TTC549 (cell line): ENCODE data around the gene DOK6.
"Not testable (repeated sequence)": the region's sequence is repeated elsewhere in the genome, so short reads cannot be mapped to it uniquely, and the experiment has no call there.

Experiments
- FAIRE-seq: peaks from 2 replicates; lab custom pipeline; 2012; peaks lifted over from hg19 to GRCh38; lab: Jason Lieb, UNC

DOK6 gene

DNA sequence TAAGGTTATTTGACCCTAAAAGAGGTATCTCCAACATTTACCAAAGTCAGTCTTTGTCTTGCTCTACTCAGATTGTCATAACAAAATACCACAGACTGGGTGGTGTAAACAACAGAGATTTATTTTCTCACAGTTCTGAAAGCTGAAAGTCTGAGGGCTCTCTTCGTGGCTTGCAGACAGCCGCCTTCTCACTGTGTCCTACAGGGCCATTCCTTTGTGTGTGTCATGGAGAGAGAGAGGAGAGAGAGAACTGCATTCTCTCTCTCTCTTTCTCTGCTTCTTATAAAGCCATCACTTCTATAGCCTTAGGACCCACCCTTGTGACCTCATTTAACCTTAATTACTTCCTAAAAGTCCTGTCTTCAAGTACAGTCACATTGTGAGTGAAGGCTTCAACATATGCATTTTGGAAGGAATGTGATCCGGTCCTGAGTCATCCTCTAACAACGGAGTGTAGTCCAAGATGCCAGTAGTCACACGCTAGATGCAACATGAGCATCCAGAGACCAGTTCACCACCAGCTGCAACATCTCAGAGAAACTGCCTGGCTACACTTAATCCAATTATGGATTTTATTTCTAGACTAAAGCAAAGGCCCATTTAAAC is 416.8 kb downstream of the DOK6 start:
- no peak for FAIRE-seq

DNA sequence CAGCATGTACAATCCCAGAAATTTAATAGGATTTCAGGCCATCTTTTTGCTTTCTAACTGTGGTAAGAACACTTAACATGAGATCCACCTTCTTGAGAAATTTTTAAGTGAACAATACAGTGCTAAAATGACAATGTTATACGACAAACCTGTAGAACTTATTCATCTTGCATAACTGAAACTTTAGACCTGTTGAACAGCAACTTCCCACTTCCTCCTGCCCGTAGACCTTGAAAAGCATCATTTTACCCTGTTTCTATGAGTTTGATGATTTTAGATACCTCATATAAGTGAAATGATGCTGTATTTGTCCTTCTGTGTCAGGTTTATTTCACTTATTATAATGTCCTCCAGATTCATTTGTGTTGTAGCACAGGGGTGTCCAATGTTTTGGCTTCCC is 418.8 kb downstream of the DOK6 start:
- no peak for FAIRE-seq

DNA sequence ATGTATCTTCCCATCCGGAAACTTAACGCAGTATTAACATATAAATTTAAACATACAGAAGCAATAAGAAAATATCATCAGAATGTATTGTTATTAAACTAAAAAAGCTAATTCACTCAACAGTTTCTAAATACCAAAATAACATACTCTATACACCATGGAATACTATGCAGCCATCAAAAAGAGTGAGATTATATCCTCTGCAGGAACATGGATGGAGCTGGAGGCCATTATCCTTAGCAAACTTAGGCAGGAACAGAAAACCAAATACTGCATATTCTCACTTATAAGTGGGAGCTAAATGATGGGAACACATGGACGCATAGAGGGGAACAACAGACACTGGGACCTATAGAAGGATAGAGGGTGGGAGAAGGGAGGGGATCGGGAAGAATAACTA is 419.9 kb downstream of the DOK6 start:
- no peak for FAIRE-seq

DNA sequence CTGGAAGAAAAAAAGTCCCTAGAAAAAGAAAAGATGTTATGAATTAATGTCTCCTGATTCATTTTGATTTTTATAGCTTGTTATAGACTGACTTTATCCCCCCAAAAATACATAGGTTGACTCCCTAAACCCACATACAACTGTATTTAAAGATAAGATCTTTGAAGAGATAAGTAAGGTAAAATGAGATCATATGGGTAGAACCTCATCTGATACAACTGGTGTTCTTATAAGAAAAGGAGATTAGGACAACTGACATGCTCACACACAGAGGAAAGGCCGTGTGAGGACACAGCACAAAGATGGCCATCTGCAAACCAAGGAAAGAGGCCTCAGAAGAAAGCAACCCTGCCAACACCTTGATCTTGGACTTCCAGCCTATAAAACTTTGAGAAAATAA is 429.5 kb downstream of the DOK6 start:
- FAIRE-seq: no peak

DNA sequence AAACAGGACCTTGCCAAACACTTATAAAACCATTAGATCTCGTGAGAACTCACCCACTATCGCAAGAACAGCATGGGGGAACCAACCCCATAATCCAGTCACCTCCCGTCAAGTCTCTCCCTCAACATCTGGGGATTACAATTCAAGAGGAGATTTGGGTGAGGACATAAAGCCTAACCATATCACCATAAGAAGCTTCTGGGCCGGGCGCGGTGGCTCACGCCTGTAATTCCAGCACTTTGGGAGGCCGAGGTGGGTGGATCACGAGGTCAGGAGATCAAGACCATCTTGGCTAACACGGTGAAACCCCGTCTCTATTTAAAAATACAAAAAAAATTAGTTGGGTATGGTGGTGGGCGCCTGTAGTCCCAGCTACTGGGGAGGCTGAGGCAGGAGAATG is 434.3 kb downstream of the DOK6 start:
- FAIRE-seq: not testable (repeated sequence)

DNA sequence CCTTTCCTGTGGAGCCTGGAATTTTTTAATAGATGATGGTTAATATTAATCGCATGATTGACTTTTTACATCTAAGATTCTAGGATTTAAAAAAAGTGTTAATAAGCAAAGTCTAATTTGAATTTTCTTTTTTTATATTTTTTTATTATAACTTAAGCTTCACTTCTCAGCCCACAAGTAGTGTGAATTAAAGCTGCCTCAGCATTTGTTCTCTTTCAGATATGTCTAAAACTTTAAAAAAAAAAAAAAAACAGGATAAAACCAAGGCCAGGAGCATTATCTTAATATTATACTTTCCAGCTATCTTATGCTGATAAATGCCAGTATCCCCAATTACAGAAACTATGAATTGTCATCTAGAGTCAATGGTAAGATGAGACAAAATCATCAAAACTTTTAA is 437.3 kb downstream of the DOK6 start:
- FAIRE-seq: no peak

DNA sequence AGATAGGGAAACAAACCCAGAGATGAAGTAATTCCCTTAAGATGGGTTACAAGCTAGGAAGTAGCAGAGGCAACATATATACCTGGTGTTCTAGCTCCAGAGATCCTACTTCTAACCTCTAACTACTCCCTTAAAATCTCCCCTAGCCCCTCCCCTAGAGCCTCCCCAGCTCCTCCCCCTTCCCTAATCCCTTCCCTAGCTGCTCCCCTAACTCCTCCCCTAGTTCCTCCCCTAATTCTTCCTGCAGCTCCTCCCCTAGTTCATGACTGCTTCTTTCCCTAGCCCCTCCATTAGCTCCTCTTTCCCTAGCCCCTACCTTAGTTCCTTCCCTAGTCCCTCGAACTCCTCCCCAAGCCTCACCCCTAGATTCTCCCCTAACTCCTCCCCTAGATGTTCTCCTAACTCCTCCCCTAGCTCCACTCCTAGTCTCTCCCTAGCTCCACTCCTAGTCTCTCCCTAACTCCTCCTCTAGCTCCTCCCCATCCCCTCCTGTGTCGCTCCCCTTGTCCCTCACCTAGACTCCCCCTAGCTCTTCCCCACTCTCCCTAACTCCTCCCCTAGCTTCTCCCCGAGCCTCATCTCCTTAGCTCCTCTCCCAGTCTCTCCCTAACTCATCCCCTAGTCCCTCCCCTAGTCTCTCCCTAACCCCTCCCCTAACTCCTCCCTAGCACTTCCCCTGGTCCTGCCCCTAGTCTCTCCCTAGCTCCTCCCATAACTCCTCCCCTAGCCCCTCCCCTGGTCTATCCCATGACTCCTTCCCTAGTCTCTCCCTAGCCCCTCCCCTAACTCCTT is 438.1 kb downstream of the DOK6 start:
- FAIRE-seq: no peak

DNA sequence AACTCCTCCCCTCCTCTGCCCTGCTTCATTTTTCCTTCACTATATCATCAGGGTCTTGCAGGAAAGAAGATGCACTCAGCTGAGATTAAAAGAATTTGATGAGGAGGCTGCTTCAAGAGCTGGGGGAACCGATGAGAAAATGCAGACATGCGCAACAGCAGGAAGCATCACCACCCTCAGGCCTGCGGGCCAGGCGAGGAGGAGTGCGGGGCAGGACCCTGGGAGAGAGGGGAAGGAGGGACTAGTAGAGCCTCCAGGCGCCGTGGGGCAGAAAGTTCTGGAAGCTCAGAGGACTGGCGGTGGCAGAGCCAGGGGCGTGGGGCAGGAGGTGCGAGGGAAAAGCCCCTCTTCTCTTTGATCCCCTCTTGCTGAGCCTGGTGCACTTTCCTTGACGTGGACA is 438.8 kb downstream of the DOK6 start:
- no peak for FAIRE-seq

DNA sequence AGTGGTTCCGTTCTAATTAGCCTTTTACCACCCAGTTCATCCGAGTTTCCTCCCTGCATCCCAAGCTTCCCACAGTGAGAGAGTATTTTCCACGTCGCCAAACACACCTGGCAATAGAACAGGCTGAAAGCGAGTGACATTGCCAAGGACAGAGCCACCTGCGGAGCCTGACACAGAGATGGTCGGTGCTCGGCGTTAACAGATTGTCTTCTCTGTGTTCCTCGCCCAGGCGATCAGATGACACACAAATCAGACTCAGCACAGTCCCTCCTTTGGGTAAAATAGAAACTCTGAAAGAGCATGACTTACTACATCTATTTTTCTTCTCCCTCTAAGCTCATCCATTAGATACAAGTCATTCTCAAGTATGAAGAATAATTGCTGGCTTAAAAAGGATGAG is 439.3 kb downstream of the DOK6 start:
- FAIRE-seq: no peak

DNA sequence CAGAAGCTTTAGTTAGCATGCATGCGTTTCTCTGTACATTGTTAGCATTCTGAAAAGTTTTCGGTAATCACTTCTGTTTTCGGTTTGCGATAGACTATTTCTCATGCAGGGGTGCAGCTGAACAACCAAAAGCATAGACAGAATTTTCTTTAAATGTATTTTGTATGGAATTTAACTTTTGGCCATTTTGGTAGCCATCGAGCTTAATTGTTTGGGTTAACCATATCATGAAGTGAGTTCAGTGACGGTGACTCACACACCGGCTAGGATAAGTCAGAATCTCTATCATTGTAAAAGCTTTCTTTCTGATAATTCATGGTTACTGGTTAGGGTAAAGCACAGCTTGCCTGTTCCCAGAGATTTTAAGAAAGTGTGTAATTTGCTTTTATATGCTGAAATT is 439.8 kb downstream of the DOK6 start:
- no peak for FAIRE-seq

DNA sequence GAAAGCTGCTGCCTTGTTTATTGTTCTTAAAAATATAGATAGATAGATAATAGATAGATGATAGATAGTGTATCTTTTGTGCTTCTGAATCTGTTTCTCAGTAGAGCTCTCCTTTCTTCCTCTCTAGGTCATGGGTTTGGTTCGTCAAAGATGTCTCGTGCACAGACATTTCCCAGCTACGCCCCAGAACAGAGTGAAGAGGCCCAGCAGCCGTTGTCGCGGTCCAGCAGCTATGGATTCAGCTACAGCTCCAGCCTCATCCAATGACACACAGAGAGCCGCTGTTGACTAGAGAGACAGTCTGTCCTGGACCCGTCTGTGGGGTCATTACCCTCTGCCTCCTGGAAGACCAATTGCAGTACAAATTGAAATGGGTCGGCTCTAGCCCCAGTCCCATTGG is 440.4 kb downstream of the DOK6 start:
- FAIRE-seq: no peak

DNA sequence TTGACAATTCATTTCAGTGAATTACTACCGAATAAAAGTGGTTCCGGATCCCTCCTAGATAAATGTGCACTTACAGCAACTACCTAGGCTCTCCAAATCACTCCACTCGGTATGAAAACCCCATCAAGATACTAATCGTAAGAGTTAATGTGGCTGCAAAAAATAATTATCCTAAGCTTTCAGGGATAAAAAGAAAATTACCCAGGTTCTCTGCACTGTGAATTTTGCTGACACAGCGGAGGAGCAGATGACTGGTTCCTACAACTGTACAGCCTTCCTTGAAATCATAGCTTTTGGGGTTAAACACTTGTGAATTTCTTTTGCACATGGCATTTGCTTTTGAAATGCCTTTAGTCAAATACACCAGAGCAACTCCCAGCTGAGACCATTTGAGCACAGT is 442.3 kb downstream of the DOK6 start:
- FAIRE-seq: no peak

DNA sequence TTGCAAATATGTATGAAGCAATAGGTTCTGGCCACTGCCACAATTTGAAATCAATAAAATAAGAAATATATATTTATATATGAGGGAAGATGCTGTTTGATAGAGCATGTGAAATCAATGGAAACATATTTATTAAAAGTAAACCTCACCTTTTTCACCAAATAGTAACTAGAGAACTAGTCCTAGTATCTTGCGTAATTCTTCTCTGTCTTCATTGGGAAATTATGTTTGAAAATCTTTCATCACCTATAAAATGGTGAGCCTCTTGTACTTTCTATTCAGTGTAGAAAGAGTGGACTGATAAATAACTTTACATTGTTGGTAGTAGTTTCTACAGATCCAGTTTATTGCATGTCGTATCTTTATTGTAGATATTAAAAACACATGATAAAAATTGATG is 444.0 kb downstream of the DOK6 start:
- no peak for FAIRE-seq

DNA sequence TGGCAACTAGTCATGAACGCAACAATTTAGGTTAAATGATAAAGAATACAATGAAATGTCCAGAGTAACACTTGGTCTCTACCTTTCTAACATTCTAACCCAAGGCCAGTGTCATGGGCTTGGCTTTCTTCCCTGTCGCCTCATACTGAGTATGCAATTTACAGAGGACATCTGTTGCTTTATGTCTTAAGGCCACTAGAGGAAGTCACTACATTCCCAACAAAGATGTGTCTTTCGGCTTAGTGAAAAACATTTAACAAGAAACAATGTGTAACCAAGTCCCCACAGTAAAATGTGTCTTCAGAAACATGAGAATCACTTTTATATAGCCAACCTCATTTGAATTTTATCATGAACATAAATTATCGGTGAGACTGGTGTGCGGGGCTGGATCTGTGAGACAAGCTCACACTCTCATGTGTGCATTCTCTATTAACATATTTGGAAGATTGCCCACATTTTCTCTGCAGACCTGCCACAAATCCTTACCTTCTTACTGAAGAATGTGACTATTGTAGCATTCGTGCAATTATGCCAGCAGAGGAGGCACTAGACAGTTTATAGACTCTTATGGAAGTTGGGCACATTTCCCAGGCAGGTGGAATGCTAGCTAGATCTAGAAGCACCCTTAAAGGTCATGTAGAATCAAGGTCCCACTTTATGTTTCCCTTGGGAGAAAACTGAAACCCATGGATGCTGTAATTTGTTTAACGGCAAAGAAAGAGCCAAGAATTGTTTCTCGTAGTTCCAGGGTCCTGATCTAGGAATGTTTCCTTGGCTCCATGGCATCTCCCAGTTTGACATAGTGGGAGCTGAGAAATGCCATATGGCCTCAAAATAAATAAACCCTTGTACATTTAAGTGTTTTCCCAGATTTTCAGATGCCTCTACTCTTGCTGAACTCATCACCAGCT is 445.2 kb downstream of the DOK6 start:
- FAIRE-seq: peak; percentile 85

DNA sequence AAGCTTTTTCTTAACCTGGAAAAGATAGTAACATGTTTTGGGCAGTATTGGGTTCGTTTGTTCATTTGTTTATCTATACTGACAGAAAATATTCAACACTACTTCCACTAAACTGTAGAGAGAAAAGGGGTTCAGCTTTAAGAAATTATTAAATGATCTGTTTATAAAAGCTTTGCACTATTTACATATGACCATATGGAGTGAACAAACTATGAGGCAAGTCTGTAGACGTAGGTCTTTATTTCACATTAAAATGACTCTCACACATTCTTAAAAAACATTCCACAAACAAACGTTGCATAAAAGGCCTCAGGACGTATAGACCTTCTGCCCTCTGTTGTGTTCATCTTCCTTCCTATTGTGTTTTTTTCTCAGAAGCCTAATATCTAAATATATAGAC is 452.4 kb downstream of the DOK6 start:
- no peak for FAIRE-seq

DNA sequence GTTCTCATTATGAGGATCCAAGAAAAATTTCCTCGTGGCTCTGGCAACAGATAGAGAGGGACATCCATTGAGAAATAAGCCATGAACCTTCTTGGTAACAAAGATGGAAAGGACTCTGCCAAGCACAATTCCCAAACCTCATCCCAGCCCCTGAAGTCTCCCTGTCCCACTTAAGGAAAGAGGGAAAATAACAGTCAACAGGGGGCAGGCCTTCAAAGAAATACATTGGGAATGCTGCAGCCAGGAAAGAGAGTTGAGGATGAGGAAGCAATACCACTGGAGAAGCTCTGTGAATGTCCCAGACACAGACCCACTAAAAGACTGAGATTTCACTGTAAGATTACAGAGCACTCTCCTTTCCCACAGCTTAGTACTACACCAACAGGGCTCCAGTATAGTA is 453.8 kb downstream of the DOK6 start:
- FAIRE-seq: no peak

DNA sequence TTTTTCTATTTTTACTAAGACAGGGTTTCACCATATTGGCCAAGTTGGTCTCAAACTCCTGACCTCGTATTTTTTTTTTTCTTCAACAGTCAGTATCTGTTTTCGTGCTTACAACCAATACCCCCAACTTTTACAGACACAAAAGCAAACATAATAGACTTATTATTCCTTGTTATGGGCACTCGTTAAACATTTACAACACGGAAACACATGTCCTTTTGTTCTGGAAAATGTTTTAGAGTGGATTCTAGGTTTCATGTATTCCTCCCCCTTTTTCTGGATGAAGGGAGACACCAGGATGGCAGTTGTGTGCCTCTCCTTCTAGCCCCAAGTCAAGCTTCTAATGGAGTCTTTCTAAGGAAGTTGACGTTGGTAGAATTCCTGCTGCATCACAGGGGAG is 458.2 kb downstream of the DOK6 start:
- no peak for FAIRE-seq

DNA sequence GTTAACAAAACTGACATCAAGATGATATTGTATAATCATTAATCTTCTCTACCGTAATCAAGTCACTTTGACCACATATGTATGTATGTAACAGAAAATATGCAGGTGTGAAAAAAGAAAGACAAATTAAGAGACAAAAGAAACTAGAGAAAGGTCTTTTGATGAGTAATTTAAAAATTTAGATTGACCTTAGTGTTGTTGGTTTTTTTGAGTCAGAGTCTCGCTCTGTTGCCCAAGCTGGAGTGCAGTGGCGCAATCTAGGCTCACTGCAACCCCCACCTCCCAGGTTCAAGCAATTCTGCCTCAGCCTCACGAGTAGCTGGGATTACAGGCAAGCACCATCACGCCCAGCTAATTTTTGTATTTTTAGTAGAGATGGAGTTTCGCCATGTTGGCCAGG is 464.1 kb downstream of the DOK6 start:
- not testable (repeated sequence) for FAIRE-seq

DNA sequence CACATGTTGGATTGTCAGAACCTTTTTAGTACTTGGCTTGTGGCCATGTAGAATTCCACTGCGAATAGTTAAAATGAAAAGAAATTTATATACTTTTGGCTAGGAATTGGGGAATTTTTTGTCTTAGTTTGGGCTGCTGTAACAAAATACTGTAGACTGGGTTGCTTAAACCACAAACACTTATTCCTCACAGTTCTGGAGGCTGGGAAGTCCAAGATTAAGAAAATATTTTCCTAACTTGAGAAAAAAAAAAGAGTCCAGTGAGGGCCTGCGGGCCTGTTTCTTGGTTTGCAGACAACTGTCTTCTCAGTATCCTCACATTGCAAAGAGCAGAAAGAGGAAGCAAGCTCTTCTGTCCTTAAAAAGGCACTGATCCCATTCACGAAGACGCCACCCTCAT is 465.1 kb downstream of the DOK6 start:
- FAIRE-seq: no peak

DNA sequence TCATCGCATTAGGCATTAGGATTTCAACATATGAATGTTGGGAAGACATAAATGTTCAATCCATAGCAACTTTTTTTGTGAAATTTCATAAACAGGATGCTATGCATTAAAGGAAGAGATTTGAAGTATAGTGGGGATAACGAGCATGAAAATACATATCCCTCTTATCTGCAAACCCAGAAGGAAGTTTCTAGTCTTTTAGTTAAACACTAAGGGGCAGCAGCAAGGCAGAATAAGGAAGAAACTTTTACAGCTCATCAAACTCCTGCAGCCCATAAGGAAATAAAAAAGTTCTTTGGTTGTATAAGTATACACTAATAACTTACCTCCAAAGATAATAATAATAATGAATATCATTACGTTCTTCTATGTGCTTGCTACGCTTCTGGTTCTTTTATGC is 465.5 kb downstream of the DOK6 start:
- no peak for FAIRE-seq

DNA sequence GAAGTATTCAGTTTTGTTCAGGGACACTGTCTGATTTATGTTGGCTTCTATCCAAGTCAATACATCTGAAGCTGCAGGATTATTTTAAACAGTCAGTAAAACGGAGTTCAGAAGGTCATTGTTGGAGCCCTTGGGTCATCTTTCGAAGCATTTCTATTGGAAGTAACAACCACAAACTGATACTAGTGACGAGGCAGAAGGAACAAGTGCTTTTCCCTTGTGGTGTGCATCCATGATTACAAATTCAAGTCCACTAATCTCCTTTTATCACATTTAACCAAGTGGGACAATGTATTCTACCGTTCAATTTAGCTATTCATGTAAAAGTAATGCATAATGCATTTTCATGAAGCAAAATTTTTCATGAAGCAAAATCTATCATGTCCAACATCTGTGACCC is 470.0 kb downstream of the DOK6 start:
- FAIRE-seq: no peak

DNA sequence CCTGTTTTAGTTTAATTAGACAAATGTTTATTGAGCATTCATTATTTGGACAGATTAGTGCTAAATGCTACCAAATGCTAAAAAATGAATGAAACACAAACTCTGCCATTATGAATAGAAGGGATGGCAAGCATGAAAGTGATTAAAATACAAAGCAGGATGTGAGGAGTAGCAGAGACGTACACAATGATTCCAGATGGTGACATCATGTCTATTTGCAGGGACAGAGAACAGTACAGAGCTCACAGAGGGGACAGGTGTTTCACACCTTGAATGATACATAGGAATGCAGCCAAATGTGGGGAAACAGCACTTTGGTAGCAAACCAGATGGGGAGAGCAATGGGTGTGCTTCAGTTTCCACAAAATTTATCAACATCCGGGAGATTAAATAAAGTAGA is 470.7 kb downstream of the DOK6 start:
- no peak for FAIRE-seq

DNA sequence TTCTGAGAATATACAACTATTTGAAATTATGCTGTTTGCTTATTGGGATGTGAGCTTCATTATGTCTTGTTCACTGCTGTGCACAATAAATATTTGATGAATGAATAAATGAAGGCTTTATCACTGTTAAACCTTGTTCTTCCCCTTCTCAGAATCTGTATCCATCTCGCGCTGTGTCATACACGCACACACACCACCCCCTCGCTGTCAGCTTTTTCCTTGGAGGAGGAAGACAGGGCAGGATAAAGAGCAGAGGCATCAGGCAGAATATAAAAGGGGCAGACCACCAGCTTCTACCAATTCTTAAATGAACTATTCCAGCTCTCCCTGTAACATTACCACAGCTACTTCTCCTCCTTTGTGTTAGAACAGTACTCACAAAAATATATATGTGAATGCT is 472.0 kb downstream of the DOK6 start:
- no peak for FAIRE-seq
